ENCODE measurements around the gene SERPINA7.
"Not testable (repeated sequence)": the region's sequence is repeated elsewhere in the genome, so short reads cannot be mapped to it uniquely, and the experiment has no call there.

Gene SERPINA7, protein sequence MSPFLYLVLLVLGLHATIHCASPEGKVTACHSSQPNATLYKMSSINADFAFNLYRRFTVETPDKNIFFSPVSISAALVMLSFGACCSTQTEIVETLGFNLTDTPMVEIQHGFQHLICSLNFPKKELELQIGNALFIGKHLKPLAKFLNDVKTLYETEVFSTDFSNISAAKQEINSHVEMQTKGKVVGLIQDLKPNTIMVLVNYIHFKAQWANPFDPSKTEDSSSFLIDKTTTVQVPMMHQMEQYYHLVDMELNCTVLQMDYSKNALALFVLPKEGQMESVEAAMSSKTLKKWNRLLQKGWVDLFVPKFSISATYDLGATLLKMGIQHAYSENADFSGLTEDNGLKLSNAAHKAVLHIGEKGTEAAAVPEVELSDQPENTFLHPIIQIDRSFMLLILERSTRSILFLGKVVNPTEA

GRCh38 chrX:106038625-106039024, at the start of gene SERPINA7:
Gene SERPINA7, minus strand, starts transcription at chrX:106038727. Its CDS starts 1,669 bp downstream, at chrX:106037058.
- no peak for DNase-seq (ENCODE audit: low read depth, low spot score)

- DNase-seq (ENCODE audit: low read depth, low spot score): no peak
Observed at GRCh38 chrX:106069048-106069447, 30.5 kb upstream of the SERPINA7 start.

DNA sequence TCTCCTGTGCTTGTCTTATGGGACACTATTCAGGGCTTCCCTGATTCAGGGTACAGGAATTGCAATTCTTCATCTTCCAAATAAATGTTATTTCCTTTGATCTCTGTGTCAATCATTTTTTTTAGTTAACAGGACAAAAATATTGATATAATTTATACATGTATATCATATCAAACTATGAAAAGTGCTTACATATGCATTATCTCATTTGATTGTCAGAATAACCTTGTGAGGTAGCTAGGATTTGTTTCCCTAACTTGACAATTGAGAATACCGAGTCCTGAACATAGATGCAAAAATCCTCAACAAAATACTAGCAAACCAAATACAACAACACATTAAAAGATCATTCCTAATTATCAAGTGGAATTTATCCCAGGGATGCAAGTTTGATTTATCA, 11.5 kb upstream of the SERPINA7 start:
- DNase-seq (ENCODE audit: low read depth, low spot score): no peak

- no peak for DNase-seq (ENCODE audit: low read depth, low spot score)
Observed at GRCh38 chrX:106042296-106042695, 3.8 kb upstream of the SERPINA7 start.

DNA sequence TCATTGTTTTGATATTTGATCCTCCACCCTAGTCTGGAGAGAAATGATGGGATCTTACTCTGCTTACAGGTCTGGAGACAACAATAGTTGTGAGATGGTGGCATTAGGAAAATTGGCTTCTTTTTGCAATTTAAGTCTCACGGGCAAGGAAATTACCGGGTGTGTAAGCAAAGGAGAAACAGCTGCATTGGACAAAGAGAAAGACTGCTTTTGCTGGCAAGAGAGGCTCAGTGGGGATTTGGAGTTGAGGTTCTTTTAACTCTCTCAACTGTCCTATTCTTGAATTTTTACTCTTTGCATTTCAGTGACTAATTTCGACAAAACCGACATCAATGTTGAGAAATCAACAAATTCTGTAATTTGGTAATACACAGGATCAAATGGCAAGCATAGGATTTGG, 2.3 kb upstream of the SERPINA7 start:
- DNase-seq (ENCODE audit: low read depth, low spot score): no peak

GRCh38 chrX:106039920-106040319, 1.4 kb upstream of the SERPINA7 start:
- DNase-seq (ENCODE audit: low read depth, low spot score): peak; percentile 22

DNA sequence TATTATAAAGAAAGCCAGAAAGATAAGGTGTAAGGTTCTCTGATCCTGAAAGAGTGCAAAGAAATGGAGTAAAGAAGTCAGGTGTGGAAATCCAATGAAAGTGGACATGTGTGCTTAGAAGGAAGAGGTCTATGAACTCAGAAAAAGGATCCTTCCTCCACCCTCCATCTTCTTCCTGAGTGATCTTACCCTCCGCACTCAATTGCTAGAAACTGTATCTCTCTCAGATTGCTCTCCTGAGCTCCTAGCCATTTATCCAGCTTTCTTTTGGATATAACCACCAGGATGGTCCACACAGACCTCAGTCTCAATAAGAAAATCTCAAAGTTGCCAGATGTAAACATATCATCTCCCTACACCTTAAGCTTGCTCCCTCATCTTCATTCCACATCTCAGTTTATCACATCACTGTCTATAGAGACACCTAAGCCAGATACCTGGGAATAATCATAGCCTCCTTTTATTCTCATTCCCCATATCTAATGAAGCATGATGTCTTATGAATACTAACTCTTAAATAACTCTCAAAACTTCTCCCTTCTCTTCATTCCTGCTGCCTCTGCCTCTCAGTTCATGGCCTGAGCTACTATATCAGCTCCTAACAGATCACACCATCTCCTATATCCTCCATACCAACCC, 573 bp downstream of the SERPINA7 start:
- DNase-seq (ENCODE audit: low read depth, low spot score): no peak

- DNase-seq (ENCODE audit: low read depth, low spot score): no peak
Observed at GRCh38 chrX:106036716-106037115, 1.8 kb downstream of the SERPINA7 start.

DNA sequence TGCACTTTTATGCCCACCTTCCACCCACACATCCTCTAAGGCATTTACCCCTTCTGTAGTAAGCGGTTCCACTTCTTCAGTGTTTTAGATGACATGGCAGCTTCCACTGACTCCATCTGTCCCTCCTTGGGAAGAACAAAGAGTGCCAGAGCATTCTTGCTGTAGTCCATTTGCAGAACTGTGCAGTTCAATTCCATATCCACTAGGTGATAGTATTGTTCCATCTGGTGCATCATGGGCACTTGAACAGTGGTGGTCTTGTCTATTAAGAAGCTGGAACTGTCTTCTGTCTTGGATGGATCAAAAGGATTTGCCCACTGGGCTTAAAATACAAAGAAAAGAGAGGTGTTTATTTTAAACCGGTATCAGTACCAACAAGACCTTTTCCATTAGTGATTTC, 3.5 kb downstream of the SERPINA7 start:
- no peak for DNase-seq (ENCODE audit: low read depth, low spot score)

DNA sequence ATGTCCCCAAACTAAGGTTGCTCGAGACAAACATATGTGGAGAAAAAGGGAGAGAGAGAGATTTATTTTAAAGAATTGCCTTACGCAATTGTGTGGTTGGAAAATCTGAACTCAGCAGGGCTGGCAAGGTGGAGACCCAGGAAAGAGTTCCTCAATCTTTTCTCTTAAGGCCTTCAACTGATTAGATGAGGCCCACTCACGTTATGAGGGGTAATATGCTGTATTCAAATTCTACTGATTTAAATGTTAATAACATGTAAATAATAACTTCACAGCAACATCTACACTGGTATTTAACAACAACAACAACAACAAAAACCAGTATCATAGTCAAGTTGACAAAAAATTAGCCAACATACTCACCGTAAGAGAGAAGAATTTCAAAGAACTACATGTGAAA, 14.6 kb downstream of the SERPINA7 start:
- no peak for DNase-seq (ENCODE audit: low read depth, low spot score)

- DNase-seq (ENCODE audit: low read depth, low spot score): no peak
Observed at GRCh38 chrX:106022238-106022637, 16.3 kb downstream of the SERPINA7 start.

- no peak for DNase-seq (ENCODE audit: low read depth, low spot score)
Observed at GRCh38 chrX:106014119-106014775, 24.3 kb downstream of the SERPINA7 start.

GRCh38 chrX:106009145-106009544, 29.4 kb downstream of the SERPINA7 start:
- DNase-seq (ENCODE audit: low read depth, low spot score): no peak

DNA sequence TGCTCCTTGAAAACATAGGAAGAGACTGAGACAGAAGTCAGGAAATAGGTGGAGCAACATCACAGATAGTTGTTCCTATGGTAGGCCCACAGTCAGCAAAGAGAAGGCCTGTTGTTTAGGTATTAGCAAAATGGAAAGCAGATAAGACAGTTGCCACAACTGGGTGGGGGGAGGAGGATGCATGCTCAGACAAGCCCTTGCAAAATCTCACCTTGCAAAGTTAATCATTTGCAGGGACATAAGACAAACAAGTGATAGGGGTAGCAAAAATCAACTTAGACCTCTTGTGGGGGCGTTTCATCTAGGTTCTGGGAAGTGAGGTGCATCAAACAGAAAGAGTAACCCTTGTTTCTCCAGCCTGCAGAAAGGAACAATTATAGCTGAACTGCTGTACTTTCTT, 30.7 kb downstream of the SERPINA7 start:
- DNase-seq (ENCODE audit: low read depth, low spot score): no peak

- DNase-seq (ENCODE audit: low read depth, low spot score): no peak
Observed at GRCh38 chrX:106005684-106006083, 32.8 kb downstream of the SERPINA7 start.

DNA sequence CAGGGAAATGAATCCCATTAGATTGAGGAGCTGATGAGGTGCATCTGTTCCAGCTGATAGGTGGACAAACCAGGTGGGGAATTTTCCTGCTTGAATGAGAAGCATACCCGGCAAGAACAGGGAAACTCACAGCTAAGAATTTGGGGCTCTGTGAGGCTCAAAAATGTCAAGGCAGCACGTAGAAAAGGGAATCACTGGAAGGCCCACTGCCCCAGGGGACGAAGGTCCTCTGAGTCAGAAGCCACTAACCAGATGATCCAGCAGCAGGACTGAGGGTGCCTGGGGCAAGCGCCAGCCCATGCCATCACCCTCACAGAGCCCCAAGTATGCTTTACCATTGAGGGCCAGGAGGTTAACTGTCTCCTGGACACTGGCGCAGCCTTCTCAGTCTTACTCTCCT, 37.9 kb downstream of the SERPINA7 start:
- not testable (repeated sequence) for DNase-seq (ENCODE audit: low read depth, low spot score)

- no peak for DNase-seq (ENCODE audit: low read depth, low spot score)
Observed at GRCh38 chrX:106000203-106000602, 38.3 kb downstream of the SERPINA7 start.

DNA sequence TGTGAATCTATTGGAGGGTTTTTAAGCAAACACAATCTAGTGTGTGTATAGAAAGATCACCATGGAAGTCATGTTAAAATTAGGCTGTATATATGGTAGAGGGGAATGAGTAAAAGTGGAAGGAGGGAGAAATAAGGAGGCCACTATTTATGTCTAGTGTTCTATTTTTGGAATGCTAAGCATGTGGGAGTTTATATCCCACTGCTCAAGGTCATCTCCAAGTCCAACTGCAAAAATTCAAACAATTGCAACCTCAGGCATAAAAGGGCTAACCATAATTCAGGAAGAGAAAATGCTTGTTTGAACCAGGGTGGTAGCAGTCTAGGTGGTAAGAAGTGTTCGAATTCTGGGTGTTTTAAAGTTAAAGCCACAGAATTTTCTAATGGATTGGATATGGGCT, 39.2 kb downstream of the SERPINA7 start:
- DNase-seq (ENCODE audit: low read depth, low spot score): no peak

DNA sequence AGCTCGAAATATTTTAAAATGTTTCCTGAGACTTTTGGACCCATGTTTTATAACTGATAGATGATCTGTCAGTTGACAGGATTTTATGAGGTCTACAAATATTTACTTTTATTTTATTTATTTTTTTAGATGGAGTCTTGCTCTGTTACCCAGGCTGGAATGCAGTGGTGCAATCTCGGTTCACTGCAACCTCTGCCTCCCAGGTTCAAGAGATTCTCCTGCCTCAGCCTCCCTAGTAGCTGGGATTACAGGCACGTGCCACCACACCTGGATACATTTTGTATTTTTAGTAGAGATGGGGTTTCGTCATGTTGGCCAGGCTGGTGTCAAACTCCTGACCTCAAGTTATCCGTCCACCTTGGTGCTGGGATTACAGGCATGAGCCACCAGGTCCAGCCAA, 50.0 kb downstream of the SERPINA7 start:
- not testable (repeated sequence) for DNase-seq (ENCODE audit: low read depth, low spot score)
